GM23338 (cell line): ENCODE data around the gene AP5S1. TPM values are rescaled to one million over a fixed set of nuclear protein-coding genes. Genes with fewer than 3 reads are reported as not detected.

ENCODE experiments used
- CREB1 ChIP-seq: fragments of 250-450 bp; sonication (Bioruptor Pico); IDR thresholded peaks from 2 replicates; pipeline ENCODE4 v1.5.0; 2020; ENCODE audit warnings: low read depth, mild to moderate bottlenecking, moderate library complexity
- POLR2AphosphoS5 ChIP-seq: IDR thresholded peaks from 2 replicates; pipeline ENCODE4 v1.6.1; 2016; ENCODE audit warnings: antibody characterized with exemption, low read depth
- polyA plus RNA-seq: library from polyadenylated mRNA; unstranded; fragments of >200 nt; fragmentation: Nextera tagmentation; extraction: Ambion mirVana; gene quantifications from 2 replicates; pipeline ENCODE4 v1.2.1, GENCODE V29; 2016
- total RNA-seq: library from RNA; depleted of rRNA; stranded (reverse); fragments of >200 nt; shearing (Covaris generic); gene quantifications from 2 replicates; pipeline ENCODE4 v1.2.3, GENCODE V29; 2014; rRNA removed
- TF ChIP-seq, protein P1 (sequence below): IDR thresholded peaks from one replicate; pipeline ENCODE4 v1.6.1; 2018; ENCODE audit warnings: antibody characterized with exemption; ENCODE audit not compliant: unreplicated experiment

Gene AP5S1
- total and polyA plus RNA-seq, 2 experiments from 2014 or later: 1.8 to 2.8 TPM

DNA sequence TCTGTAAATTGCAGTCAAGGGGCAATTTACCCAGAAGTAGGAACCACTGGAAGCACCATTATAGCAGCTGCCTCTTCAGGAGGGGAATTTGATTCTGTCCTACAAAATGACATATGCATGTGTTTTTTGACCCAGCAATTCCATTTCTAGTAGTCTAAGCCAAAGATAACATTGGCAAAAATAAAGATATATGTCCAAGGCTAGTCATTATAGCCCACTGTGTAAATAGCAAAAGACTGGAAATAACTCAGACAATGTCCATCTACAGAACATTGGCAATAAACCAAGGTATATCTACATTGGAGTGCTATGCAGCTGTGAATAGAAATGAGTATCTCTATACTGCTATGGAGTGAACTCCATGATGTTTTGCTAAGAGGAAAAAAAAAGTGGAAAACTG is 56.3 kb downstream of the AP5S1 start (continued):
- TF ChIP-seq, protein P1, sequence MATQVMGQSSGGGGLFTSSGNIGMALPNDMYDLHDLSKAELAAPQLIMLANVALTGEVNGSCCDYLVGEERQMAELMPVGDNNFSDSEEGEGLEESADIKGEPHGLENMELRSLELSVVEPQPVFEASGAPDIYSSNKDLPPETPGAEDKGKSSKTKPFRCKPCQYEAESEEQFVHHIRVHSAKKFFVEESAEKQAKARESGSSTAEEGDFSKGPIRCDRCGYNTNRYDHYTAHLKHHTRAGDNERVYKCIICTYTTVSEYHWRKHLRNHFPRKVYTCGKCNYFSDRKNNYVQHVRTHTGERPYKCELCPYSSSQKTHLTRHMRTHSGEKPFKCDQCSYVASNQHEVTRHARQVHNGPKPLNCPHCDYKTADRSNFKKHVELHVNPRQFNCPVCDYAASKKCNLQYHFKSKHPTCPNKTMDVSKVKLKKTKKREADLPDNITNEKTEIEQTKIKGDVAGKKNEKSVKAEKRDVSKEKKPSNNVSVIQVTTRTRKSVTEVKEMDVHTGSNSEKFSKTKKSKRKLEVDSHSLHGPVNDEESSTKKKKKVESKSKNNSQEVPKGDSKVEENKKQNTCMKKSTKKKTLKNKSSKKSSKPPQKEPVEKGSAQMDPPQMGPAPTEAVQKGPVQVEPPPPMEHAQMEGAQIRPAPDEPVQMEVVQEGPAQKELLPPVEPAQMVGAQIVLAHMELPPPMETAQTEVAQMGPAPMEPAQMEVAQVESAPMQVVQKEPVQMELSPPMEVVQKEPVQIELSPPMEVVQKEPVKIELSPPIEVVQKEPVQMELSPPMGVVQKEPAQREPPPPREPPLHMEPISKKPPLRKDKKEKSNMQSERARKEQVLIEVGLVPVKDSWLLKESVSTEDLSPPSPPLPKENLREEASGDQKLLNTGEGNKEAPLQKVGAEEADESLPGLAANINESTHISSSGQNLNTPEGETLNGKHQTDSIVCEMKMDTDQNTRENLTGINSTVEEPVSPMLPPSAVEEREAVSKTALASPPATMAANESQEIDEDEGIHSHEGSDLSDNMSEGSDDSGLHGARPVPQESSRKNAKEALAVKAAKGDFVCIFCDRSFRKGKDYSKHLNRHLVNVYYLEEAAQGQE: no peak
- TF ChIP-seq CREB1 (CRISPR knock-in tag) (no peak), POLR2AphosphoS5 (no peak)

Other genes starting within 250 kb of the AP5S1 start
- not detected in 2 replicates for gene GFRA4, start 157.1 kb upstream of the AP5S1 start, total RNA-seq
- 0.30 TPM in 1 of 2 replicates, not detected in the other for gene GFRA4, start 157.1 kb upstream of the AP5S1 start, polyA plus RNA-seq
- gene ADAM33, start 138.5 kb upstream of the AP5S1 start, total RNA-seq: 4.0 and 6.0 TPM in 2 replicates
- gene ADAM33, start 138.5 kb upstream of the AP5S1 start, polyA plus RNA-seq: 2.4 and 2.8 TPM in 2 replicates
- not detected in 2 replicates for gene SIGLEC1, start 107.9 kb upstream of the AP5S1 start, total RNA-seq
- gene SIGLEC1, start 107.9 kb upstream of the AP5S1 start, polyA plus RNA-seq: not detected in 2 replicates
- 6.4 and 6.5 TPM in 2 replicates for gene HSPA12B, start 87.9 kb upstream of the AP5S1 start, total RNA-seq
- gene HSPA12B, start 87.9 kb upstream of the AP5S1 start, polyA plus RNA-seq: 2.8 and 3.3 TPM in 2 replicates
- 79.0 and 86.6 TPM in 2 replicates for gene ADISSP, start 52.8 kb upstream of the AP5S1 start, total RNA-seq
- gene ADISSP, start 52.8 kb upstream of the AP5S1 start, polyA plus RNA-seq: 126 and 131 TPM in 2 replicates
- gene SPEF1, start 39.1 kb upstream of the AP5S1 start, total RNA-seq: 0.69 and 1.3 TPM in 2 replicates
- 0.68 and 0.85 TPM in 2 replicates for gene SPEF1, start 39.1 kb upstream of the AP5S1 start, polyA plus RNA-seq
- gene CENPB, start 33.8 kb upstream of the AP5S1 start, total RNA-seq: 44.3 and 52.1 TPM in 2 replicates
- gene CENPB, start 33.8 kb upstream of the AP5S1 start, polyA plus RNA-seq: 9.5 and 10.8 TPM in 2 replicates
- gene CDC25B, start 24.2 kb upstream of the AP5S1 start, total RNA-seq: 19.9 and 33.0 TPM in 2 replicates
- 9.8 and 10.5 TPM in 2 replicates for gene CDC25B, start 24.2 kb upstream of the AP5S1 start, polyA plus RNA-seq
- gene MAVS, start 26.3 kb downstream of the AP5S1 start, total RNA-seq: 21.8 and 21.9 TPM in 2 replicates
- 4.4 and 5.2 TPM in 2 replicates for gene MAVS, start 26.3 kb downstream of the AP5S1 start, polyA plus RNA-seq
- gene PANK2, start 68.8 kb downstream of the AP5S1 start, total RNA-seq: 63.4 and 72.0 TPM in 2 replicates
- gene PANK2, start 68.8 kb downstream of the AP5S1 start, polyA plus RNA-seq: 36.1 and 36.8 TPM in 2 replicates
- gene RNF24, start 195.0 kb downstream of the AP5S1 start, total RNA-seq: 6.9 and 10.0 TPM in 2 replicates
- 10.2 and 10.3 TPM in 2 replicates for gene RNF24, start 195.0 kb downstream of the AP5S1 start, polyA plus RNA-seq